Ovary (tissue), 3 donors: ENCODE results near the gene PRDM15.

Experiments
- POLR2A ChIP-seq: fragments of 450-650 bp; IDR thresholded peaks from one replicate; pipeline ENCODE4 v1.6.1; 2017; ENCODE audit warnings: antibody characterized with exemption, mild to moderate bottlenecking, moderate library complexity
- TF ChIP-seq, protein P1 (sequence below), 3 donors: fragments of 450-650 bp in 2 of 3; fragments of 200-600 bp in 1 of 3; IDR thresholded peaks; one replicate each; pipeline versions ENCODE4 v1.5.1 to v1.8.0; 2016 to 2022; ENCODE audit warnings: antibody characterized with exemption in 3 of 3, mild to moderate bottlenecking in 1 of 3
- donor health status: DM: no; HTN: no; CAD: no.

DNA sequence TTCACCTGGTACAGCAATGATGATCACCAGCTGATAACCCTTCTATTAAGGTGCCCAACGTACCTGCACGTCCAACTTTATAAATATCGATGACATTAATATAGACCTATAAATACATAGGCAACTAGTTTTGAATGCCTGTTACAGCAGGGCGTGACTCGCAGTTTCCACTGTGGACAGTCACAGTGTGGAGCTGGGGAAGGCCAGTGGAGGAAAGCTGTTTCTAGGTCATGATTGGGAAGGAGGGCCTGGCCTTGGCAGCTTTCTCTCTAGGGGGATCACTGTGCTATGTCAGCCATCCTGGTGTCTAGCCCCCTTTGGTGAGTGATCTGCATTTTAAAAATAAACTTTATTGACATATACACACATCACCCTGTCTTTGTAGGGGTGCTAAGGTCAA, 4.4 kb upstream of the PRDM15 start:
- TF ChIP-seq, protein P1, sequence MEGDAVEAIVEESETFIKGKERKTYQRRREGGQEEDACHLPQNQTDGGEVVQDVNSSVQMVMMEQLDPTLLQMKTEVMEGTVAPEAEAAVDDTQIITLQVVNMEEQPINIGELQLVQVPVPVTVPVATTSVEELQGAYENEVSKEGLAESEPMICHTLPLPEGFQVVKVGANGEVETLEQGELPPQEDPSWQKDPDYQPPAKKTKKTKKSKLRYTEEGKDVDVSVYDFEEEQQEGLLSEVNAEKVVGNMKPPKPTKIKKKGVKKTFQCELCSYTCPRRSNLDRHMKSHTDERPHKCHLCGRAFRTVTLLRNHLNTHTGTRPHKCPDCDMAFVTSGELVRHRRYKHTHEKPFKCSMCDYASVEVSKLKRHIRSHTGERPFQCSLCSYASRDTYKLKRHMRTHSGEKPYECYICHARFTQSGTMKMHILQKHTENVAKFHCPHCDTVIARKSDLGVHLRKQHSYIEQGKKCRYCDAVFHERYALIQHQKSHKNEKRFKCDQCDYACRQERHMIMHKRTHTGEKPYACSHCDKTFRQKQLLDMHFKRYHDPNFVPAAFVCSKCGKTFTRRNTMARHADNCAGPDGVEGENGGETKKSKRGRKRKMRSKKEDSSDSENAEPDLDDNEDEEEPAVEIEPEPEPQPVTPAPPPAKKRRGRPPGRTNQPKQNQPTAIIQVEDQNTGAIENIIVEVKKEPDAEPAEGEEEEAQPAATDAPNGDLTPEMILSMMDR (IDR thresholded peaks at IDR 0.05): no peak
- no peak for TF ChIP-seq POLR2A
